CD4-positive, alpha-beta T cell treated with Interleukin-4 for 4 hours (primary cell): ENCODE results near the gene ACP4.

Experiments
- DNase-seq: peaks from one replicate; pipeline ENCODE4 v3.0.0-alpha.2; 2020

Gene ACP4

GRCh38 chr19:50826492-50827240, 36.5 kb downstream of the ACP4 start:
- DNase-seq, result no peak

GRCh38 chr19:50827476-50827875, 37.3 kb downstream of the ACP4 start:
- no peak for DNase-seq

- no peak for DNase-seq
Observed at GRCh38 chr19:50829801-50830200, 39.6 kb downstream of the ACP4 start.

GRCh38 chr19:50830266-50831025, 40.2 kb downstream of the ACP4 start:
- DNase-seq, result no peak

GRCh38 chr19:50831026-50831396, 40.8 kb downstream of the ACP4 start:
- no peak for DNase-seq

- no peak for DNase-seq
Observed at GRCh38 chr19:50832666-50833065, 42.5 kb downstream of the ACP4 start.

GRCh38 chr19:50833117-50833801, 43.0 kb downstream of the ACP4 start, which contains the start of gene KLK15:
Gene KLK15 (minus strand): TSS chr19:50833574. CDS start chr19:50831492, 2,082 bp downstream.
- DNase-seq, result no peak

GRCh38 chr19:50833802-50834167, 43.6 kb downstream of the ACP4 start:
- DNase-seq, result no peak

- no peak for DNase-seq
Observed at GRCh38 chr19:50835103-50835784, 45.0 kb downstream of the ACP4 start.

- DNase-seq, result peak; percentile 39
Observed at GRCh38 chr19:50835785-50836542, 45.7 kb downstream of the ACP4 start.

GRCh38 chr19:50836543-50837195, 46.5 kb downstream of the ACP4 start:
- no peak for DNase-seq

GRCh38 chr19:50837300-50837699, 47.1 kb downstream of the ACP4 start:
- DNase-seq, result no peak

GRCh38 chr19:50838239-50838638, 48.0 kb downstream of the ACP4 start:
- DNase-seq, result no peak

GRCh38 chr19:50839712-50840655, 49.8 kb downstream of the ACP4 start:
- no peak for DNase-seq

GRCh38 chr19:50842130-50842529, 51.9 kb downstream of the ACP4 start:
- DNase-seq, result no peak

GRCh38 chr19:50843205-50843604, 53.0 kb downstream of the ACP4 start:
- no peak for DNase-seq

- DNase-seq, result no peak
Observed at GRCh38 chr19:50843701-50844221, 53.5 kb downstream of the ACP4 start.

GRCh38 chr19:50844296-50844935, 54.2 kb downstream of the ACP4 start:
- no peak for DNase-seq
